GM12872 (cell line): ENCODE measurements around the gene XPO5.

Source experiments
- TF ChIP-seq, protein P1 (sequence below): IDR thresholded peaks from 3 replicates; pipeline ENCODE4 v1.5.1; 2011; ENCODE audit warnings: low read depth, mild to moderate bottlenecking, low read length, moderate library complexity; ENCODE audit not compliant: insufficient read depth

XPO5 gene

DNA sequence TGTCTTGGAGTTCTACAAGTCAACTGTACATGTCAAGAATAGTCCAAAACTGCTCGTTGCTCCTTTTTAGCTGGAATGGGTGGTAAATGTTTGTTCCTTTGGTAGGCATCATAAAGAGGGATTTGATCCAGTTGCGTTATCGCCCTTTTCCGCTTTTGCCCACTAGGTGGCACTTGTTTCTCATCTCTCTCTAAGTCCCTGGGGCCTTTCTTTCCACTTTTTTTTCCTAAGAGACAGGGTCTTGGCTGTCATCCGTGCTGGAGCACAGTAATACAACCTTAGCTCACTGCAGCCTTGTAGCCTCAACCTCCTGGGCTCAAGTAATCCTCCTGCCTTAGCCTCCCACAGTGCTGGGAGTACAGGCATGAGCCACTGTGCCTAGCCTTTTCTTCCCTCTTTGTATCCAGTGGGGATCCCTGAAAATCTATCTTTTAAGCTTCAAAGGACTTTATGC lies 32.5 kb upstream of the XPO5 start:
- TF ChIP-seq, protein P1, sequence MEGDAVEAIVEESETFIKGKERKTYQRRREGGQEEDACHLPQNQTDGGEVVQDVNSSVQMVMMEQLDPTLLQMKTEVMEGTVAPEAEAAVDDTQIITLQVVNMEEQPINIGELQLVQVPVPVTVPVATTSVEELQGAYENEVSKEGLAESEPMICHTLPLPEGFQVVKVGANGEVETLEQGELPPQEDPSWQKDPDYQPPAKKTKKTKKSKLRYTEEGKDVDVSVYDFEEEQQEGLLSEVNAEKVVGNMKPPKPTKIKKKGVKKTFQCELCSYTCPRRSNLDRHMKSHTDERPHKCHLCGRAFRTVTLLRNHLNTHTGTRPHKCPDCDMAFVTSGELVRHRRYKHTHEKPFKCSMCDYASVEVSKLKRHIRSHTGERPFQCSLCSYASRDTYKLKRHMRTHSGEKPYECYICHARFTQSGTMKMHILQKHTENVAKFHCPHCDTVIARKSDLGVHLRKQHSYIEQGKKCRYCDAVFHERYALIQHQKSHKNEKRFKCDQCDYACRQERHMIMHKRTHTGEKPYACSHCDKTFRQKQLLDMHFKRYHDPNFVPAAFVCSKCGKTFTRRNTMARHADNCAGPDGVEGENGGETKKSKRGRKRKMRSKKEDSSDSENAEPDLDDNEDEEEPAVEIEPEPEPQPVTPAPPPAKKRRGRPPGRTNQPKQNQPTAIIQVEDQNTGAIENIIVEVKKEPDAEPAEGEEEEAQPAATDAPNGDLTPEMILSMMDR, result peak; percentile 88

DNA sequence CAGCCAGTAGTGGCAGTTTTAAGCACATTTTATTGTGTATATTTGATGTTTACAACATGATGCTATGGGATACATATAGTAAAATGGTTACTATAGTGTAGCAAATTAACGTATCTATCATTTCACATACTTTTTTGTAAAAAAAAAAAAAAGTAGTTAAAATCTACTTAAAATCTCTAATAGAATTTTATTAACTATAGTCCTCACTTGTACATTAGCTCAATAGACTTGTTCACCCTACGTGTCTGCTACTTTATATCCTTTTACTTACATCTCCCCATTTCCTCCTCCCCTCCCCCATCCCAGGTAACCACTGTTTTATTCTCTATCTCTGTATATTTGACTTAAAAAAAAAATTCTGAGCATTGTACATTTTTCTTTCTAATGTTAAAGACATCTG lies 30.2 kb upstream of the XPO5 start:
- TF ChIP-seq, protein P1, result no peak

DNA sequence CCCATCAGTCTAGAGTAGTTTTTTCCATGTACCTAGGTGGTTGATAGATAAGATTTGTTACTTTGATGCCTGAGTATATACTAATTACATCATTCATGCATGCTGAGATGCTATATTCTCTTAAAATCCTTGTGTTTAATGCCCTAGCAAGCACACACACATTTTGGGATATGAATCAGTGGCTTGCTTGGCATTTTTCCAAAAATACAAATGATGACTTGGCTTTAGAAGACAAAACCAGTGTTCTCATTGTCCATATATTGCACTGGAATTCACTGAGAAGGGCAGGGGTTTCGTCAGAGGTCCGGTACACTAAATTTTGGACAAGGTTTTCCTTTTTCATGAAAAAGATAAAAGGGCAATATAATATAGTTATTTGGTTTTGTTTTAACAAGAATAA lies 28.3 kb upstream of the XPO5 start:
- TF ChIP-seq, protein P1, result no peak

DNA sequence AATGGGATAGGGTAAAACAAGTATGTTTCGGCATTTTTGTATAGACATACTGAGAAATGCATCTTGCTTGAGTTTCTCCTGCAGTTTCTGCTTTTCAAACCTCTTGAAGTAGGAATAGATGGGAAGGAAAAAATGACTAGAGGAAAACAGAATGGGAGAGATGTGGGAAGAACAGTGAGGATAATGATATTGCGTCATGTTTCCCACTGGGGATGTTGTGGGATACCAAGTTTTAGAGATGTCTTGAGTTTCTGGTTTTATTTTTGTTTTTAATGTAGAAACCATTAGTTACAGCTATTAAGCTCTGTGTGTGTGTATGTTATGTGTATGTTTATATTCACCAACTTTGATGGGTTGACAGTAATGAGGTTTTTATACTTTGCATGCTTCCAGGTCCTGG lies 24.8 kb upstream of the XPO5 start:
- TF ChIP-seq, protein P1, result no peak

DNA sequence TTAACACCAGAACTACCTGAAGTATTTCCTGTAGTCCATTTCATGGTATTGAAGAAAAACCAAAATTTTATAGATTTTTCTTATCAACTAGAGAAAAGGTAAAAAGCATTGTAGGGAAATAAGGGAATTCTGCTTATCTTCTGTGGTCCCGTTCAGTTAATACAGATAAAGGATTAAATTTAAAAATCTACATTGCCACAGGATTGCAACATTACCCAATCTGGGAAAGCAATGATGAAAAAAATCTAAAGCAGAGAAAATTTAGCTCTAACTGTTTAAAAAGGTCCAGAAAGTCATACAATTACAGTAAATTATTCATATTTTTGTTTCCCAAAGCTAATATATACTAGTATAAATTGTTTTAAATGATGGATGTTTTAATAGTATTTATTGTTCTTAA lies 18.1 kb upstream of the XPO5 start:
- TF ChIP-seq, protein P1, result no peak

DNA sequence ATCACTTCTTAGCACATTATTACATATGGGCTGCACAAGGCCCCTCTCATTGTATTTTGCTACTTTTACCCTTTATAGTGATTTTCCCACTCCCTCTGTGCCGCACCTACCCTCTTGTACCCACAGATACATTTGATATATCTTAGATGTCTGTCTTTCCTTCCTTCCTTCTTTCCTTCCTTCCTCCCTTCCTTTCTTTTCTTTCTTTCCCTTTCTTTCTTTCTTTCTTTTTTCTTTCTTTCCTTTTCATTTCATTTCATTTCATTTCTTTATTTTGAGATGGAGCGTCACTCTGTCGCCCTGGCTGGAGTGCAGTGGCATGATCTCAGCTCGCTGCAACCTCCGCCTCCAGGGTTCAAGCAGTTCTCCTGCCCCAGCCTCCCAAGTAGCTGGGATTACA lies 12.4 kb upstream of the XPO5 start:
- TF ChIP-seq, protein P1, result no peak

DNA sequence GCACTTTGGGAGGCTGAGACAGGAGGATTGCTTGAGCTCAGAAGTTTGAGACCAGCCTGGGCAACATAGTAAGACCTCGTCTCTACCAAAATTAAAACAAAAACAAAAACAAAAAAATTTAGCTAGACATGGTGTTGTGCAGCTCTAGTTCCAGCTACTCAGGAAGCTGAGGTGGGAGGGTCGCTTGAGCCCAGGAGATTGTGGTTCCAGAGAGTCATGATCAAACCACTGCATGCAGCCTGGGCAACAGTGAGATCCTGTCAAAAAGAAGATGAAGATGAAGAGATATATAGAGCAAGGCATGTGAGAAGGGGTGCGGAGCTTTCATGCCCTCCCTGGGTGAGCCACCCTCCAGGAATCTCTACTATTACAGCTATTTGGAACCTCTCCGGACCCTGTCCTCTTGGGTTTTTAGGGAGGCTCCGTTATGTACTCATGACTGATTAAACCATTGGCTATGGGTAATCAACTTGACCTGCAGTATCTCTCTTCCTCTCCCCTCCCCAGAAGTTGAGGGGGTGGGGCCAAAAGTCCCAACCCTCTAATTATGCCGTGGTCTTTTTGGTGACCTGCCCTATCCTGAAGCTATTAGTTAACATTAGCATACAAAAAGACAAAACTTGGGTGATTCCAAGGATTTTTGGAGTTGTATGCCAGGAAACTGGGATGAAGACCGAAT lies 9.2 kb upstream of the XPO5 start:
- TF ChIP-seq, protein P1, result no peak
